Tibial nerve (tissue), 4 donors: ENCODE data around the gene DCANP1. TPM values are rescaled to one million over a fixed set of nuclear protein-coding genes. Genes with fewer than 3 reads are reported as not detected.

Experiments
- DNase-seq, 2 donors: peaks; one replicate each; pipeline ENCODE4 v3.0.0-alpha.2; 2019; ENCODE audit warnings: low spot score in 2 of 2
- H3K27ac ChIP-seq, 4 donors: fragments of 200-600 bp; sonication (generic) in 3 of 4; one replicate each; pipeline ENCODE4 v1.5.1; 2017 to 2019; ENCODE audit warnings: mild to moderate bottlenecking in 1 of 4
- H3K27me3 ChIP-seq, 2 donors: fragments of 200-600 bp; sonication (generic) in 1 of 2; one replicate each; pipeline versions ENCODE4 v1.5.1 to v1.6.0; 2017 to 2019
- H3K36me3 ChIP-seq, 3 donors: fragments of 200-600 bp; sonication (generic); one replicate each; pipeline ENCODE4 v1.5.1; 2018 to 2019
- H3K4me1 ChIP-seq, 4 donors: fragments of 200-600 bp; sonication (generic) in 3 of 4; one replicate each; pipeline ENCODE4 v1.5.1; 2017 to 2019
- H3K4me3 ChIP-seq, 4 donors: fragments of 200-600 bp; sonication (generic) in 3 of 4; one replicate each; pipeline ENCODE4 v1.5.1; 2017 to 2019; ENCODE audit warnings: mild to moderate bottlenecking in 1 of 4, moderate library complexity in 1 of 4
- H3K9me3 ChIP-seq, 4 donors: fragments of 200-600 bp; sonication (generic) in 3 of 4; one replicate each; pipeline ENCODE4 v1.5.1; 2017 to 2019
- EP300 ChIP-seq, 2 donors: sonication (generic); formaldehyde crosslinking; IDR thresholded peaks; one replicate each; pipeline ENCODE4 v1.6.1; 2017; ENCODE audit warnings: antibody characterized with exemption in 2 of 2, mild to moderate bottlenecking in 1 of 2
- POLR2A ChIP-seq, 2 donors: fragments of 450-650 bp; IDR thresholded peaks; one replicate each; pipeline ENCODE4 v1.6.1; 2017; ENCODE audit warnings: antibody characterized with exemption in 2 of 2, mild to moderate bottlenecking in 2 of 2, moderate library complexity in 2 of 2
- WGBS, 2 donors: methylation state at CpG; one replicate each; pipeline ENCODE4 v1.1.5; 2018; 5-methylcytosine and 5-hydroxymethylcytosine counted together
- small RNA-seq: library from RNA; depleted of rRNA; stranded (forward); fragments of <200 nt; gene quantifications from one replicate; pipeline ENCODE3, GENCODE V24; 2016
- total RNA-seq, 4 donors: library from RNA; depleted of rRNA; stranded (reverse); fragments of >200 nt; gene quantifications; one replicate each; pipeline ENCODE4 v1.1.0, GENCODE V29; 2016
- TF ChIP-seq, protein P1 (sequence below), 5 experiments: fragments of 200-600 bp in 3 of 5; fragments of 450-650 bp in 2 of 5; sonication (generic) in 3 of 5; IDR thresholded peaks; one replicate each; pipeline ENCODE4 v1.5.1; 2016 to 2019; ENCODE audit warnings: antibody characterized with exemption in 5 of 5, mild to moderate bottlenecking in 3 of 5, moderate library complexity in 2 of 5

DCANP1 gene
- total RNA-seq, 4 donors from 2014 or later: not detected

- no peaks in the 10 kb centered on the region for H3K27me3 ChIP-seq
- no peaks in the 10 kb centered on the region for H3K9me3 ChIP-seq
- no peaks in the 10 kb centered on the region for H3K36me3 ChIP-seq
- no peak overlapping the region for H3K4me3 ChIP-seq
- peak overlapping the region in 1 of 4 donors; percentile 27 for H3K27ac ChIP-seq
- H3K4me1 ChIP-seq: peaks cover 0 to 87% (median 43%) of the 10 kb centered on the region in 4 donors
- 65 to 73% methylated on average over 4 of the region's 4 CpGs for WGBS, 2 donors
- no peak for DNase-seq
- TF ChIP-seq, protein P1, sequence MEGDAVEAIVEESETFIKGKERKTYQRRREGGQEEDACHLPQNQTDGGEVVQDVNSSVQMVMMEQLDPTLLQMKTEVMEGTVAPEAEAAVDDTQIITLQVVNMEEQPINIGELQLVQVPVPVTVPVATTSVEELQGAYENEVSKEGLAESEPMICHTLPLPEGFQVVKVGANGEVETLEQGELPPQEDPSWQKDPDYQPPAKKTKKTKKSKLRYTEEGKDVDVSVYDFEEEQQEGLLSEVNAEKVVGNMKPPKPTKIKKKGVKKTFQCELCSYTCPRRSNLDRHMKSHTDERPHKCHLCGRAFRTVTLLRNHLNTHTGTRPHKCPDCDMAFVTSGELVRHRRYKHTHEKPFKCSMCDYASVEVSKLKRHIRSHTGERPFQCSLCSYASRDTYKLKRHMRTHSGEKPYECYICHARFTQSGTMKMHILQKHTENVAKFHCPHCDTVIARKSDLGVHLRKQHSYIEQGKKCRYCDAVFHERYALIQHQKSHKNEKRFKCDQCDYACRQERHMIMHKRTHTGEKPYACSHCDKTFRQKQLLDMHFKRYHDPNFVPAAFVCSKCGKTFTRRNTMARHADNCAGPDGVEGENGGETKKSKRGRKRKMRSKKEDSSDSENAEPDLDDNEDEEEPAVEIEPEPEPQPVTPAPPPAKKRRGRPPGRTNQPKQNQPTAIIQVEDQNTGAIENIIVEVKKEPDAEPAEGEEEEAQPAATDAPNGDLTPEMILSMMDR (IDR thresholded peaks at IDR 0.05): no peak
- TF ChIP-seq POLR2A (IDR thresholded peaks at IDR 0.05) (no peak), EP300 (IDR thresholded peaks at IDR 0.05) (no peak)
Observed at GRCh38 chr5:135395866-135396265, 51.3 kb downstream of the DCANP1 start.

- Histone ChIP-seq H3K4me3 (no peak overlapping the region), H3K9me3 (no peaks in the 10 kb centered on the region), H3K27me3 (no peaks in the 10 kb centered on the region), H3K27ac (no peak overlapping the region), H3K4me1 (peaks cover 0 to 87% (median 48%) of the 10 kb centered on the region in 4 donors), H3K36me3 (no peaks in the 10 kb centered on the region)
- no peak for DNase-seq
- WGBS, 2 donors: 73 to 80% methylated on average over 5 of the region's 5 CpGs
- TF ChIP-seq POLR2A (IDR thresholded peaks at IDR 0.05): no peak
- TF ChIP-seq EP300 (IDR thresholded peaks at IDR 0.05): no peak
- TF ChIP-seq, protein P1 (IDR thresholded peaks at IDR 0.05): no peak
Observed at GRCh38 chr5:135395451-135395850, 51.7 kb downstream of the DCANP1 start.

Small RNA genes lying within 50 kb of the gene (small RNA-seq; reads per million reads assigned to genes)
- gene DCANP1: not detected

Other genes with a start within 250 kb of the DCANP1 start
- gene MACROH2A1, start 48.1 kb downstream of the DCANP1 start, total RNA-seq: 100 to 1,000 TPM; 164 to 268 (median 170) TPM
- gene TIFAB, start 5.0 kb upstream of the DCANP1 start, total RNA-seq: not detected
- not detected for gene NEUROG1, start 88.6 kb upstream of the DCANP1 start, total RNA-seq
- gene CXCL14, start 131.6 kb upstream of the DCANP1 start, total RNA-seq: 100 to 1,000 TPM in 2 of 4 donors, 10 to 100 TPM in 2; 76.5 to 171 (median 111) TPM